GM19193 (cell line): ENCODE results near the gene SLC25A23.

Experiments
- POLR2A ChIP-seq: IDR thresholded peaks from 4 replicates; pipeline ENCODE4 v1.6.1; 2011; ENCODE audit not compliant: insufficient read depth, insufficient read length; ENCODE audit errors: extremely low read depth

The SLC25A23 gene

GRCh38 chr19:6467384-6467783 lies 7.8 kb upstream of the SLC25A23 start:
- no peak for TF ChIP-seq POLR2A

- TF ChIP-seq POLR2A, result no peak
Measured at GRCh38 chr19:6466526-6467248, 7.1 kb upstream of the SLC25A23 start.

- TF ChIP-seq POLR2A, result no peak
Measured at GRCh38 chr19:6465663-6466062, 6.1 kb upstream of the SLC25A23 start.

GRCh38 chr19:6465006-6465405 lies 5.4 kb upstream of the SLC25A23 start:
- TF ChIP-seq POLR2A, result no peak

- no peak for TF ChIP-seq POLR2A
Measured at GRCh38 chr19:6464070-6464873, 4.7 kb upstream of the SLC25A23 start, which contains the start of gene CRB3. Gene CRB3 (plus strand): TSS chr19:6464271. CDS start chr19:6464702, 431 bp downstream.

- TF ChIP-seq POLR2A, result peak; percentile 68
Measured at GRCh38 chr19:6460099-6460884, 700 bp upstream of the SLC25A23 start.

- no peak for TF ChIP-seq POLR2A
Measured at GRCh38 chr19:6458695-6459261, 814 bp downstream of the SLC25A23 start.

- peak; percentile 22 for TF ChIP-seq POLR2A
Measured at GRCh38 chr19:6457958-6458694, 1.5 kb downstream of the SLC25A23 start.

GRCh38 chr19:6455924-6456323 lies 3.7 kb downstream of the SLC25A23 start:
- TF ChIP-seq POLR2A, result no peak

- no peak for TF ChIP-seq POLR2A
Measured at GRCh38 chr19:6453951-6454565, 5.5 kb downstream of the SLC25A23 start.

- TF ChIP-seq POLR2A, result no peak
Measured at GRCh38 chr19:6452899-6453298, 6.7 kb downstream of the SLC25A23 start.

- no peak for TF ChIP-seq POLR2A
Measured at GRCh38 chr19:6452223-6452614, 7.4 kb downstream of the SLC25A23 start.

GRCh38 chr19:6451583-6452222 lies 7.9 kb downstream of the SLC25A23 start:
- TF ChIP-seq POLR2A, result no peak
